Glutamatergic neuron (in vitro differentiated cells): ENCODE measurements around the gene C20orf96. TPM values are rescaled to one million over a fixed set of nuclear protein-coding genes. Genes with fewer than 3 reads are reported as not detected.

Source experiments
- DNase-seq: peaks from one replicate; pipeline ENCODE4 v3.0.0; 2022
- H3K27ac Mint-ChIP-seq: one replicate; pipeline ENCODE4 v1.8.0; 2020; ENCODE audit warnings: mild to moderate bottlenecking, mixed read lengths, inconsistent platforms; ENCODE audit not compliant: unreplicated experiment
- H3K27me3 Mint-ChIP-seq: one replicate; pipeline ENCODE4 v1.8.0; 2020; ENCODE audit warnings: mild to moderate bottlenecking, moderate library complexity, mixed read lengths, inconsistent platforms; ENCODE audit not compliant: unreplicated experiment
- H3K36me3 Mint-ChIP-seq: one replicate; pipeline ENCODE4 v1.8.0; 2020; ENCODE audit warnings: mild to moderate bottlenecking, mixed read lengths, inconsistent platforms; ENCODE audit not compliant: unreplicated experiment
- H3K4me1 Mint-ChIP-seq: one replicate; pipeline ENCODE4 v1.8.0; 2020; ENCODE audit warnings: mild to moderate bottlenecking, low read depth, mixed read lengths, inconsistent platforms; ENCODE audit not compliant: unreplicated experiment
- H3K4me3 Mint-ChIP-seq: one replicate; pipeline ENCODE4 v1.8.0; 2020; ENCODE audit warnings: mild to moderate bottlenecking, mixed read lengths, inconsistent platforms; ENCODE audit not compliant: unreplicated experiment
- H3K9me3 Mint-ChIP-seq: one replicate; pipeline ENCODE4 v1.8.0; 2020; ENCODE audit warnings: mild to moderate bottlenecking, moderate library complexity, mixed read lengths, inconsistent platforms; ENCODE audit not compliant: unreplicated experiment
- total RNA-seq: library from RNA; stranded (reverse); fragmentation: NEBNext Ultra II Directional; extraction: Animal tissue kit (Norgen Biotek cat#: 25700); gene quantifications from one replicate; pipeline ENCODE4 v1.2.1, GENCODE V29; 2021; ENCODE audit not compliant: unreplicated experiment
- TF ChIP-seq, protein P1 (sequence below): fragments of 200-600 bp; sonication (generic); IDR thresholded peaks from one replicate; pipeline ENCODE4 v1.5.0; 2021; ENCODE audit not compliant: partially characterized antibody, unreplicated experiment

Gene C20orf96
- total RNA-seq, 1 donor from 2014 or later, result 61.1 TPM

DNA sequence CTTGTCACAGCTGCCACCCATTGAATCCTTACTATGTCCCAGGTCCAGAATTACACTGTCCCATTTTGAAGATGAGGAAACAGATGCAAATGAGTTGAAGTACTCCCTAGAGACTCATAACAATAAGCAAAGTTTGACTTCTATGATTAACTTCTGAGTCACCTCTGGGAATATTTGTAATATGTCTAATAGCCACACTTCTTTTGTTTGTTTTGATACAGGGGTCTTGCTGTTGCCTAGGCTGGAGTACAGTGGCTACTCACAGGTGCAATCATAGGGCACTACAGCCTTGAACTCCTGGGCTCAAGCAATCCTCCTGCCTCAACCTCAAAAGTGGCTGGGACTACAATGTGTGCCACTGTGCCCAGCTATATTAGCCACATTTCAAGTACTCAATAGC lies 23.4 kb upstream of the C20orf96 start:
- Mint-ChIP-seq H3K4me3 (no peak overlapping the region), H3K27me3 (no peaks in the 10 kb centered on the region), H3K4me1 (peaks cover 5% of the 10 kb centered on the region), H3K27ac (no peak overlapping the region), H3K9me3 (peaks cover 2% of the 10 kb centered on the region), H3K36me3 (no peaks in the 10 kb centered on the region)
- TF ChIP-seq, protein P1, sequence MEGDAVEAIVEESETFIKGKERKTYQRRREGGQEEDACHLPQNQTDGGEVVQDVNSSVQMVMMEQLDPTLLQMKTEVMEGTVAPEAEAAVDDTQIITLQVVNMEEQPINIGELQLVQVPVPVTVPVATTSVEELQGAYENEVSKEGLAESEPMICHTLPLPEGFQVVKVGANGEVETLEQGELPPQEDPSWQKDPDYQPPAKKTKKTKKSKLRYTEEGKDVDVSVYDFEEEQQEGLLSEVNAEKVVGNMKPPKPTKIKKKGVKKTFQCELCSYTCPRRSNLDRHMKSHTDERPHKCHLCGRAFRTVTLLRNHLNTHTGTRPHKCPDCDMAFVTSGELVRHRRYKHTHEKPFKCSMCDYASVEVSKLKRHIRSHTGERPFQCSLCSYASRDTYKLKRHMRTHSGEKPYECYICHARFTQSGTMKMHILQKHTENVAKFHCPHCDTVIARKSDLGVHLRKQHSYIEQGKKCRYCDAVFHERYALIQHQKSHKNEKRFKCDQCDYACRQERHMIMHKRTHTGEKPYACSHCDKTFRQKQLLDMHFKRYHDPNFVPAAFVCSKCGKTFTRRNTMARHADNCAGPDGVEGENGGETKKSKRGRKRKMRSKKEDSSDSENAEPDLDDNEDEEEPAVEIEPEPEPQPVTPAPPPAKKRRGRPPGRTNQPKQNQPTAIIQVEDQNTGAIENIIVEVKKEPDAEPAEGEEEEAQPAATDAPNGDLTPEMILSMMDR, result no peak
- DNase-seq, result no peak

DNA sequence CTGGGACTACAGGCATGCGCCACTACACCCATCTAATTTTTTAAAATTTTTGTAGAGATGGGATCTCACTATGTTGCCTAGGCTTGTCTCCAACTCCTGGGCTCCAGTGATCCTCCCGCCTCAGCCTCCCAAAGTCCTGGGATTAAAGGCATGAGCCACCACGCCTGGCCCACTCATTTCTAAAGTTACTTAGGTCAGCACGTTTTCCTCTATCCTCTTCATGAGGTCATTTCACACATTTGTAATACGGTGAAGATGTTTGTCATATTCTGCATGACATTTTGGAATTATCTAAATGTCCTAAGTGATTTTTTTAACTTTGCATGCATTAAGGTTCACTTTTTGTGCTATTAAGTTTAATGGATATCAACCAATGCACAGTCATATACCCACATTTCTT lies 22.9 kb upstream of the C20orf96 start:
- H3K9me3 Mint-ChIP-seq, result peaks cover 2% of the 10 kb centered on the region
- H3K36me3 Mint-ChIP-seq, result no peaks in the 10 kb centered on the region
- no peaks in the 10 kb centered on the region for H3K27me3 Mint-ChIP-seq
- DNase-seq, result no peak
- peaks cover 6% of the 10 kb centered on the region for H3K4me1 Mint-ChIP-seq
- H3K4me3 Mint-ChIP-seq, result no peak overlapping the region
- no peak overlapping the region for H3K27ac Mint-ChIP-seq
- TF ChIP-seq, protein P1, result no peak

DNA sequence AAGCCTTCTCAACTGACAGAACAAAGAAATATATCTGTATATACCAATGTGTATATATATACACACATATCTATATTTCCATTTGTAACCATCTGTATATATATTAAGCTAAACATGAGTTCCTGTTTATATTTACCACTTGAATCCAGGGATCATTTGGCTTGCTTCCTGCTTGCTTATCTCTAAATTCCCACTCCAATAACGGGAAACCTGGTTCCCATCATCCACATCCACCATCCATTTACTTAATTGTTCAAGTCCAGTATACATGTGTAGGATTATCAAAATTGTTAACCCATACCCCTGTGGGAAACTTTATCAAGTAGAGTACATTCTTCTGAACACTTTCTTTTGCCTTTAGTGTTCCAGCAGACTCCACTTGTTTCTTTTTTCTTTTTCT lies 22.3 kb upstream of the C20orf96 start:
- peaks cover 2% of the 10 kb centered on the region for H3K9me3 Mint-ChIP-seq
- DNase-seq, result no peak
- H3K36me3 Mint-ChIP-seq, result no peaks in the 10 kb centered on the region
- peaks cover 10% of the 10 kb centered on the region for H3K4me1 Mint-ChIP-seq
- TF ChIP-seq, protein P1, result no peak
- no peak overlapping the region for H3K27ac Mint-ChIP-seq
- H3K4me3 Mint-ChIP-seq, result no peak overlapping the region
- H3K27me3 Mint-ChIP-seq, result no peaks in the 10 kb centered on the region

DNA sequence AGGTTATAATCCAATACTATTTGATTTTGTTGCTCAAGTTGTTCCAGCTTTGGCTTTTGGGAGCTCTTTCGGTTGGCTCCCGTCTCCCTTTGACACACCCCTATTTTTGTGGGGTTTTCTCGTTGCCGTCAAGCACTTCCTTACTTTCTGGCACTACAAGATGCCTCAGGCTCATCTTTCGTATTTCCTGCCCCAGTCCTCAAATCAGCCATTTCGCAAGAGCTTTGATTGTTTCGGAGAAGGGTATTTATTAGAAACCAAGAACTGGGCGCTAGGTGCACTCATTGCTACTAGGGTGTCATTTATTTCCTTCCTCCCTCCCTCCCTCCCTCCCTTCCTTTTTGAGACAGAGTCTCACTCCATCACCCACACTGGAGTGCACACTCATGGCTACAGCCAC lies 21.5 kb upstream of the C20orf96 start:
- no peak for DNase-seq
- Mint-ChIP-seq H3K4me1 (peaks cover 10% of the 10 kb centered on the region), H3K9me3 (peaks cover 2% of the 10 kb centered on the region), H3K4me3 (no peak overlapping the region), H3K27ac (no peak overlapping the region), H3K36me3 (no peaks in the 10 kb centered on the region), H3K27me3 (no peaks in the 10 kb centered on the region)
- TF ChIP-seq, protein P1, result no peak

DNA sequence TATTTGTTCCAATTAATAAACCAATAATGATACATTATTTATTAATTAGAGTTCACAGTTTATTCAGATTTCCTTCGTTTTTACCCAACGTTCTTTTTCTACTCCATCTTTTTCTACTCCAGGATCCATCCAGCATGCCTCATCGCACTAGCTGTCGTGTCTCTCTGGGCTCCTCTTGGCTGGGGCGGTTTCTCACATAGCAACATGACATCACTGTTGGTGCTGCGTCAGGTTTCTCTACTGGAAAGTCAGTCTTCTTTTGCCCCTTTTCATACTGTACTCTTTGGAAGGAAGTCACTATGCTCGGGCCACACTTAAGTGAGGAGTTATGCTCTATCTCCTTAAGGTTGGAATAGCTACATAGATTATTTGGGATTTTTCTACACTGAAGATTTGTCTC lies 21.1 kb upstream of the C20orf96 start:
- Mint-ChIP-seq H3K36me3 (no peaks in the 10 kb centered on the region), H3K27me3 (peaks cover 2% of the 10 kb centered on the region), H3K4me3 (peak overlapping the region; percentile 70), H3K9me3 (peaks cover 2% of the 10 kb centered on the region), H3K27ac (peak overlapping the region; percentile 44), H3K4me1 (peaks cover 10% of the 10 kb centered on the region)
- TF ChIP-seq, protein P1, result no peak
- no peak for DNase-seq
